OCI-LY7 (cell line): ENCODE data around the gene ALDH1A3. TPM values are rescaled to one million over a fixed set of nuclear protein-coding genes. Genes with fewer than 3 reads are reported as not detected.

Experiments used
- BruUV-seq: library from RNA; stranded (reverse); fragments of 400-500 nt; replicated peaks from 2 replicates; lab custom pipeline; 2021; lab: Mats Ljungman, UMichigan
- CTCF ChIA-PET: fragments of 300-600 bp; sonication (Branson Sonifier 250); formaldehyde crosslinking; loops from one replicate; lab custom pipeline; 2022; ENCODE audit warnings: antibody characterized with exemption; ENCODE audit not compliant: unreplicated experiment; lab: Charles Lee
- POLR2A ChIA-PET: fragments of 300-600 bp; sonication (Branson Sonifier 250); formaldehyde crosslinking; loops from one replicate; lab custom pipeline; 2022; ENCODE audit warnings: antibody characterized with exemption; lab: Charles Lee
- DNase-seq: peaks from one replicate; pipeline ENCODE4 v3.0.0-alpha.2; 2015; ENCODE audit warnings: low spot score
- H2AFZ ChIP-seq: fragments of 200-600 bp; sonication (generic), shearing (Covaris generic); 2 replicates; pipeline ENCODE4 v1.6.1; 2014; ENCODE audit warnings: mild to moderate bottlenecking, antibody characterized with exemption, low read length, moderate library complexity
- H3K27ac ChIP-seq: fragments of 200-600 bp; sonication (generic); 2 replicates; pipeline ENCODE4 v1.5.1; 2014; ENCODE audit warnings: mixed run types, low read depth, mild to moderate bottlenecking, moderate library complexity, low read length, inconsistent platforms; ENCODE audit not compliant: poor library complexity, severe bottlenecking
- H3K36me3 ChIP-seq: fragments of 200-600 bp; sonication (generic); 2 replicates; pipeline ENCODE4 v1.6.1; 2014; ENCODE audit warnings: mild to moderate bottlenecking, antibody characterized with exemption, low read length, moderate library complexity, mixed read lengths; ENCODE audit not compliant: insufficient read depth
- H3K4me1 ChIP-seq: fragments of 200-600 bp; sonication (generic); 2 replicates; pipeline ENCODE4 v1.5.1; 2014; ENCODE audit warnings: mild to moderate bottlenecking, low read length; ENCODE audit not compliant: insufficient read depth, poor library complexity, severe bottlenecking
- H3K4me2 ChIP-seq: fragments of 200-600 bp; sonication (generic); 2 replicates; pipeline ENCODE4 v1.6.1; 2014; ENCODE audit warnings: mild to moderate bottlenecking, low read length
- H3K4me3 ChIP-seq: fragments of 200-600 bp; sonication (generic); 2 replicates; pipeline ENCODE4 v1.5.1; 2014; ENCODE audit warnings: mild to moderate bottlenecking, low read depth, low read length; ENCODE audit not compliant: poor library complexity, severe bottlenecking
- H3K79me2 ChIP-seq: fragments of 200-600 bp; sonication (generic); 2 replicates; pipeline ENCODE4 v1.6.1; 2016; ENCODE audit warnings: low read depth, mild to moderate bottlenecking, low read length, moderate library complexity, mixed read lengths; ENCODE audit not compliant: insufficient read depth
- H3K9me2 ChIP-seq: fragments of 200-600 bp; sonication (generic); 2 replicates; pipeline ENCODE4 v1.6.1; 2016; ENCODE audit warnings: mild to moderate bottlenecking, low read length, mixed read lengths; ENCODE audit not compliant: insufficient read depth
- H3K9me3 ChIP-seq: fragments of 200-600 bp; sonication (generic); 2 replicates; pipeline ENCODE4 v1.6.1; 2014; ENCODE audit warnings: mild to moderate bottlenecking, mixed run types, low read length, mixed read lengths
- H4K20me1 ChIP-seq: fragments of 200-600 bp; sonication (generic); 2 replicates; pipeline ENCODE4 v1.6.1; 2014; ENCODE audit warnings: mild to moderate bottlenecking, antibody characterized with exemption, low read length, moderate library complexity, mixed read lengths; ENCODE audit not compliant: insufficient read depth
- CTCF ChIP-seq: fragments of 200-600 bp; sonication (generic); conservative IDR thresholded peaks from 2 replicates; pipeline ENCODE4 v1.5.1; 2014; ENCODE audit warnings: mild to moderate bottlenecking, antibody characterized with exemption, low read length, moderate library complexity, mixed read lengths
- EZH2phosphoT487 ChIP-seq: fragments of 200-600 bp; sonication (generic); IDR thresholded peaks from 2 replicates; pipeline ENCODE4 v1.6.1; 2018; ENCODE audit warnings: low read depth, borderline replicate concordance, mild to moderate bottlenecking, mixed run types, antibody characterized with exemption, low read length, moderate library complexity, mixed read lengths
- intact Hi-C: fragments of 100-400 bp; cut with micrococcal nuclease; formaldehyde crosslinking; loops from one replicate; pipeline ENCODE4 v1.10.0; 2022; ENCODE audit not compliant: unreplicated experiment
- total RNA-seq, 2 experiments: library from RNA; depleted of rRNA in 1 of 2; stranded (reverse); fragments of >200 nt in 1 of 2; shearing (Covaris generic) in 1 of 2; gene quantifications; 2 replicates each; pipeline ENCODE4 v1.2.3, GENCODE V29; 2014 to 2022

The ALDH1A3 gene
- total RNA-seq, 2 experiments from 2014 or later = not detected

DNA sequence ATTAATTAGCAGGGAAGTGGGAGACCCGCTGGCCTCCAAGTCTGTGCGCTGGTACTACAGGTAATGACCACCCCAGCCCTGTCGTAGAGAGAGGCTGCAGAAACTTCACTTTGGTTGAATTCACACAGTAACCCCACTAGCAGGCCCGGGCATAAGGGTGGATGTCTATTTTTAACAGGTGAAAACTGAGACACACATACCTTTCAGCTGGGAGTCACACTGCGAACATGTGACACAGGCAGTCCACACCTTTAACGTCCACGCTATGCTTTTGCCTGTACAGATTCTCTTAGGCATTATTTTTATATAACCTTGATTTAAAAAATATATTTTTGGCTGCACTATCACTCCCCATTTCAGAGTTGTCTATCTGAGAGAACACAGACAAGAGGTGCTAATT is 43.4 kb downstream of the ALDH1A3 start:
- BruUV-seq = no TSS peak
- peak overlapping the region; percentile 99 for H3K27ac ChIP-seq
- CTCF ChIA-PET = no interaction called here
- peaks cover 3% of the 10 kb centered on the region; the same call in 1 of the 2 replicates for H3K9me3 ChIP-seq
- H3K36me3 ChIP-seq = peaks cover 78% of the 10 kb centered on the region
- H3K4me2 ChIP-seq = peak overlapping the region; percentile 94
- H2AFZ ChIP-seq = no peak overlapping the region
- peaks cover 74% of the 10 kb centered on the region for H3K4me1 ChIP-seq
- no peaks in the 10 kb centered on the region for H4K20me1 ChIP-seq
- TF ChIP-seq CTCF (no peak), EZH2phosphoT487 (no peak)
- H3K9me2 ChIP-seq = no peaks in the 10 kb centered on the region
- intact Hi-C loops = no loop called here
- peaks cover 85% of the 10 kb centered on the region for H3K79me2 ChIP-seq
- H3K4me3 ChIP-seq = peak overlapping the region; percentile 91
- POLR2A ChIA-PET = interaction anchor here (0.9 to 8.9 kb wide), 5 partner anchors 6 to 323 kb away, joined by 4 to 134 read pairs (median 4); no protein-coding TSS in a partner anchor
- DNase-seq = peak; percentile 30

DNA sequence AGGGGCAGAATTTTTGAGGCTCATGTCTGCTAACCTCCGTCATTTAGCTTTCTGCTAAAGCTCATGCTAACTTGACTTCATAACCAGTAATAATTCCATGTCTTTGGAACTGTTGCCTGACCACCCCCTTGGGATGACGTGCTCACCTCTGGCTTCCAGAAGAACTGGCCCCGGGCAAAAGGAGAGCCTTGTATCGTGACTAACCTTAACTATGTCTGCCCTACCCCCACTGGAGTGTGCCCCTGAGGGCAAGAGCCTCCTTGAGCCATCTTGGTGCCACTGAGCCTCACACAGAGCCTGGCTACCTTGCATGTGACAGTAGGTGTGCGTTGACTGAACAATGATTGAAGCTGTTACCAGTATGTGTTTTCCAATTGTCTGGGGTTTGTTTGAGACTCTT is 44.3 kb downstream of the ALDH1A3 start:
- BruUV-seq = no TSS peak
- Histone ChIP-seq H3K9me3 (peaks cover 3% of the 10 kb centered on the region; the same call in 1 of the 2 replicates), H2AFZ (no peak overlapping the region), H3K4me1 (peaks cover 82% of the 10 kb centered on the region), H3K4me3 (peak overlapping the region; percentile 91), H4K20me1 (no peaks in the 10 kb centered on the region), H3K9me2 (no peaks in the 10 kb centered on the region), H3K79me2 (peaks cover 85% of the 10 kb centered on the region), H3K4me2 (peak overlapping the region; percentile 94), H3K36me3 (peaks cover 78% of the 10 kb centered on the region), H3K27ac (peak overlapping the region; percentile 99)
- TF ChIP-seq CTCF = no peak
- no peak for TF ChIP-seq EZH2phosphoT487
- DNase-seq = no peak
- ChIA-PET CTCF (no interaction called here), POLR2A (interaction anchor here (0.9 to 8.9 kb wide), 5 partner anchors 5 to 322 kb away, joined by 4 to 134 read pairs (median 4); no protein-coding TSS in a partner anchor)
- intact Hi-C loops = no loop called here

- peaks cover 87% of the 10 kb centered on the region for H3K4me1 ChIP-seq
These were observed 44.8 kb downstream of the ALDH1A3 start for GRCh38 chr15:100924436-100924835.

More at GRCh38 chr15:100924436-100924835, 44.8 kb downstream of the ALDH1A3 start:
- H3K79me2 ChIP-seq = peaks cover 89% of the 10 kb centered on the region
- no peaks in the 10 kb centered on the region for H4K20me1 ChIP-seq
- peak overlapping the region; percentile 91 for H3K4me3 ChIP-seq
- DNase-seq = no peak
- H2AFZ ChIP-seq = no peak overlapping the region
- peak overlapping the region; percentile 99 for H3K27ac ChIP-seq
- peak overlapping the region; percentile 94 for H3K4me2 ChIP-seq
- H3K9me2 ChIP-seq = no peaks in the 10 kb centered on the region
- CTCF ChIA-PET = no interaction called here
- H3K36me3 ChIP-seq = peaks cover 84% of the 10 kb centered on the region
- peaks cover 3% of the 10 kb centered on the region; the same call in 1 of the 2 replicates for H3K9me3 ChIP-seq
- TF ChIP-seq EZH2phosphoT487 = no peak
- TF ChIP-seq CTCF = no peak
- intact Hi-C loops = no loop called here
- POLR2A ChIA-PET = interaction anchor here (1.0 to 2.5 kb wide), 2 partner anchors 9 to 19 kb away, joined by 4 to 11 read pairs; no protein-coding TSS in a partner anchor
- no TSS peak for BruUV-seq
